Fibroblast of pulmonary artery (primary cell): ENCODE results near the gene NFATC1.

Experiments
- DNase-seq: peaks from one replicate; pipeline ENCODE4 v3.0.0-alpha.2; 2010; ENCODE audit warnings: low read depth
- H3K4me3 ChIP-seq: replicated peaks from 2 replicates; pipeline ENCODE4 v1.5.1; 2011; ENCODE audit warnings: low read depth, mild to moderate bottlenecking, control low read depth, low read length, moderate library complexity
- TF ChIP-seq, protein P1 (sequence below): IDR thresholded peaks from 2 replicates; pipeline ENCODE4 v1.5.1; 2011; ENCODE audit warnings: mild to moderate bottlenecking, control low read depth, low read length, inconsistent platforms; ENCODE audit errors: missing control alignments

NFATC1 gene

DNA sequence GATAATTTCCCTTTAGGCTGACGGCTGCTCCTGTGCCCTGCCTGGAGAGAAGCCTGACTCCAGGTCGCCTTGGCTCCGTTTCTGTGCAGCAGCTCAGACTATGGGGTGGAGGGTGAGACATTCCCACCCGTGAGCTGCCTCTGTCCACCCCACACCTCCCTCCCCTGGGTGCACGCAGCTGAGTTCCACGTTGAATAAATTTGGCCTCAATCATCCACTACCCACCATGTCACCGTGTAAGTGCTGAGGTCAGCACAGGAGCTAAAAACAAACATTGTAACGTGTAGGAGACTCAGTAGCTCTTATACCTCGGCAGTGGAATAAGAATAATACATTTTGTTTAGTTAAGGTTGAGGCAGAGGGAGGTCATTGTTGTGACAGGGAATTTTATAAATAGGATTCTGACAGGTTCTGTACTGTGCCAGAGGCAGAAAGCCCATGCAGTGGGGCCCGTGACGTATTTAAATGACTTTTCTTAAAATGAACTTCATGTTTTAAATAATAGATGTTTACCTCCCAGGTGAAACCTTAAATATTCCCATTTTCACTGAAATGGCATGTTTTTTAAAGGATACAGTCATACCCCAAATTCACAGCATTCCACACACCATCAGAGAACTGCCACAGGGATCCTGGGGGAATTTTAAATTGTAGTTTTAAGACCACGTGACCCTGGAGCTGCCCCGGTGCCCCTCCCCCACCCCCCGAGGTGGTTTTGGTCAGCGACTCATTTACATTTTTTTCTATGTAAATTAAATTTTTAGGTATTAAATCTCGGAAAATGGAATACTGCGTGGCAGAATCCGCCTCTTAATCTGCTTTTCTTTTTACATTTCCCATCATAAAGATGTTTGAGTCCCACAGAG, 50.2 kb downstream of the NFATC1 start:
- DNase-seq, result no peak
- TF ChIP-seq, protein P1, sequence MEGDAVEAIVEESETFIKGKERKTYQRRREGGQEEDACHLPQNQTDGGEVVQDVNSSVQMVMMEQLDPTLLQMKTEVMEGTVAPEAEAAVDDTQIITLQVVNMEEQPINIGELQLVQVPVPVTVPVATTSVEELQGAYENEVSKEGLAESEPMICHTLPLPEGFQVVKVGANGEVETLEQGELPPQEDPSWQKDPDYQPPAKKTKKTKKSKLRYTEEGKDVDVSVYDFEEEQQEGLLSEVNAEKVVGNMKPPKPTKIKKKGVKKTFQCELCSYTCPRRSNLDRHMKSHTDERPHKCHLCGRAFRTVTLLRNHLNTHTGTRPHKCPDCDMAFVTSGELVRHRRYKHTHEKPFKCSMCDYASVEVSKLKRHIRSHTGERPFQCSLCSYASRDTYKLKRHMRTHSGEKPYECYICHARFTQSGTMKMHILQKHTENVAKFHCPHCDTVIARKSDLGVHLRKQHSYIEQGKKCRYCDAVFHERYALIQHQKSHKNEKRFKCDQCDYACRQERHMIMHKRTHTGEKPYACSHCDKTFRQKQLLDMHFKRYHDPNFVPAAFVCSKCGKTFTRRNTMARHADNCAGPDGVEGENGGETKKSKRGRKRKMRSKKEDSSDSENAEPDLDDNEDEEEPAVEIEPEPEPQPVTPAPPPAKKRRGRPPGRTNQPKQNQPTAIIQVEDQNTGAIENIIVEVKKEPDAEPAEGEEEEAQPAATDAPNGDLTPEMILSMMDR, result no peak

DNA sequence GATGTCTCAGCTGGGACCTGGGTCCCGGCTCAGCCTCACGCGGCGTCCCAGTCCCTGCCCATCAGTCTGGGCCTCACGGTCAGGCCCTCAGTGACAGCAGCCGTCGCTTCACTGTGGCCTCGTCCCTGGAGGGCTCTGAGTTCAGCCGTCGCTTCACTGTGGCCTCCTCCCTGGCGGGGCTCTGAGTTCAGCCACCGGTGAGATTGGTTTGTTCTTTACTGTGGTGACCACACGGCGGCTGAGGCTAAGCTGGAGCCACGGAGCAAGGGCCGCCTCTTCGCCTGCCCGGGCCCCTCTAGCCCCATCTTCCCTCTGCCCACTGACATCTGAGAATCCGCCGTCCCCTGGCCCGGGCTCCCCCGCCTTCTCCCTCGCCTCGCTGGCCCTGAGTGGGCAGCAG, 51.2 kb downstream of the NFATC1 start:
- TF ChIP-seq, protein P1, result no peak
- H3K4me3 ChIP-seq, result no peak overlapping the region
- no peak for DNase-seq

More for the DNA sequence above, 50.2 kb downstream of the NFATC1 start:
- no peak overlapping the region for H3K4me3 ChIP-seq

DNA sequence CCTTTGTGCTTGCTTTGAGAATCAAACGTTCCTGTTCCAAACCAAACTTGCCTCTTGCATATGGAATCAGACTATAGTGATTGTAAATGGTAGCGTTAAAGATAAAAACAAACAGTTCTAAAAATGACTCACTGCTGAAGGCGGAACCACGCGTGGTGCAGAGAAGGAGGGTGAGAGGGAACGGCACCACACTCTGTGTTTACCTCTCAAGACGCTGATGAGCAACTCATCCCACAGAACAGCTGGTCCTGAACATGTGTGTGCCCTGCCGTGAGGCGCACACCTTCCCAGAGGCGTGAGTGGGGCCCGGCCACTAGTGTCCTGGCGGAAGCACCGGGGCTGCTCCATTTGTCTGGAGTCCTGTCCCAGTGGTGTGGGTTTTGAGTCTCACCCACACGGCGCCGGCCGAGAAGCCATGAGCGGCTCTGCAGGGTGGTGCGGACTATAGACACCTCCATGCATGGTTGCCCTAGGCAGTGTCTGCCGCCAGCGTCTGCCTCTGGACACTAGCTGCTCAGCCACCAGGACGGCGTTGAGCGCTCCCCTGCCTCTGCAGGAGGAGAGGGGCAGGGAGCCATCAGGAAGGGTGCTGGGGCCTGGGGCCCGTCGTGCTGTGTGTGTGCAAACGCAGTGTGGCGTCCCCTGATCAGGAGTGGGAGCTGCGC, 52.1 kb downstream of the NFATC1 start:
- DNase-seq, result no peak
- TF ChIP-seq, protein P1, result no peak
- H3K4me3 ChIP-seq, result no peak overlapping the region

DNA sequence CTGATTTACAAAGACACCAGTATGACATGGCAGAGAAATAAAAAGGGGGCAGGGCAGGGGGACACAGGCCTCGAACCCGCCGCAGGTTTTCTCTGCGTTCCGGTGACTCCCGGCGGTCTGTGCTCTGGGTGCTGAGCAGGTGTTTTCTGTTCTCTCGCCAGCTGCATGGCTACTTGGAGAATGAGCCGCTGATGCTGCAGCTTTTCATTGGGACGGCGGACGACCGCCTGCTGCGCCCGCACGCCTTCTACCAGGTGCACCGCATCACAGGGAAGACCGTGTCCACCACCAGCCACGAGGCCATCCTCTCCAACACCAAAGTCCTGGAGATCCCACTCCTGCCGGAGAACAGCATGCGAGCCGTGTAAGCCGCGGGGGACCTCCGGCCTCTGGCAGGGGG, 52.9 kb downstream of the NFATC1 start:
- no peak overlapping the region for H3K4me3 ChIP-seq
- TF ChIP-seq, protein P1, result no peak
- no peak for DNase-seq

DNA sequence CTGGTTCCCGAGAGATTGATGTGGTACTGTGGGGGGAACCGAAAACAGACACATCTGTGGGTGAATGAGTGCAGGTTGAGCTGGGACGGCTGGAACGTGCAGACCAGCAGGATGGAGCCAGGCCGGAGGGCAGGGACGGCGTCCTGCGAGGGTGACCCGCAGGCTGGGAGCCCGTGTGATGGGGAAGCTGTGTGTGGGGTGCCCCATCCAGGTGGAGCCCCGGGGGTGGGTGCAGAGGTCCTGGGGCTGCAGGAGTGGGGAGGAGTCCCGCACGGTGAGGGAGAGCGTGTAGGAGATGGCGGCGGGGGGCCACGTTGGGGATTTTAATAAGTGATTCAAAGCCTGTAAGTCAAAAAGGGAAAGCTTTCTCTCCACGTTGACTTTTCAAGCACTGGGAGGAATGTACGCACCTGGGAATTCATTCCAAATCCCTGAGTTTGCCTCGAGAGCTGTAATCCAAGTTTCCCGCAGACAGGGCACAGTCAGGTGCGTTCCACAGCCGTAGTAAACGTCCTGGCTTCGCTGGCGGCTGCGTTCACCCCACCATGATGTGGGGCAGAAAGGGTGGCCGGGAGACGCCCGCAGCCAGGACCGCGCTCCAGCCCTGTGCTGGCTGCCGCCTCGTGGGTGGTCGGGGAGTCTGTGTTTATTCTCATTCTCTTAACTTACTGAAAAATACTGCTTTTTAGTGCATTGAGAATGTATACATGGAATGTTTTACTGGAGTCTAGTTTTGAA, 54.0 kb downstream of the NFATC1 start:
- TF ChIP-seq, protein P1, result no peak
- no peak overlapping the region for H3K4me3 ChIP-seq
- no peak for DNase-seq

DNA sequence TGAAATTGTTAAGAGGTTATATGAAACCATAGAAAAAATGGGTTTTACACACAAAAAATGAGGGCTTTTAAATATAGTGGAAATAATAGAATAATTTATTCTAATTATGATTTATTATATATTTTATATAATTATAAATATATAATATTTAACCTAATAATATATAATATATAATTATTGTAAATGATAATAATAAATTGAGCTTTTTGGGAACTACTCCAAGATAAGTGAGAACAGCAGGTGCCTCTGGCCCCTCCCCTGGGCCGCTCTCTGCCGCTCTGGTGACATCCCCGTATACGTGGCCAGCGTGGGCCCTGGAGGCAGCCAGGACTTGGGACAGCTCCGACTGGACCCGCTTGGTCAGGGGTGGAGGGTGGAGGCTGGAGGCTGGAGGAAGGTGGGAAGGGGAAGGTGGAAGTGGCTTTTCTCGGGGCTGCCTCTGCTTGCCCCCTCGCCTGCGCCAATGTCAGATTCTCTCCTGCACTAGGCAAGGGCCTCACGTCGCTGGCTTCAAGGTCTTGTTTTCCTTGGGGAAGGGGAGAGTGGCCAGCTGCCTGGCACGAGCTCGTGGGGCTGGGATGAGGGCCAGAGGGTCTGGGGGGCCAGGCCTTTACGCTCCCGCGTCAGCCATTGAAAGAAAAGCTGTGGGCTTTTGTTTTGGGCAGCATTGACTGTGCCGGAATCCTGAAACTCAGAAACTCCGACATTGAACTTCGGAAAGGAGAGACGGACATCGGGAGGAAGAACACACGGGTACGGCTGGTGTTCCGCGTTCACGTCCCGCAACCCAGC, 54.8 kb downstream of the NFATC1 start:
- TF ChIP-seq, protein P1, result no peak
- H3K4me3 ChIP-seq, result no peak overlapping the region
- no peak for DNase-seq
